Osteocyte (in vitro differentiated cells): Measurements from ENCODE around the gene SLC16A5. TPM values are rescaled to one million over a fixed set of nuclear protein-coding genes. Genes with fewer than 3 reads are reported as not detected.

ENCODE experiments used
- DNase-seq: peaks from one replicate; pipeline ENCODE4 v3.0.0; 2021; ENCODE audit warnings: mixed read lengths; ENCODE audit not compliant: unreplicated experiment; ENCODE audit errors: extremely low spot score
- H3K27ac Mint-ChIP-seq: one replicate; pipeline ENCODE4 v1.8.0; 2021; ENCODE audit warnings: mild to moderate bottlenecking, mixed read lengths; ENCODE audit not compliant: unreplicated experiment
- H3K27me3 Mint-ChIP-seq: one replicate; pipeline ENCODE4 v1.8.0; 2021; ENCODE audit warnings: mixed read lengths; ENCODE audit not compliant: unreplicated experiment
- H3K36me3 Mint-ChIP-seq: one replicate; pipeline ENCODE4 v1.8.0; 2021; ENCODE audit warnings: mixed read lengths; ENCODE audit not compliant: unreplicated experiment
- H3K4me1 Mint-ChIP-seq: one replicate; pipeline ENCODE4 v1.8.0; 2021; ENCODE audit warnings: mixed read lengths; ENCODE audit not compliant: unreplicated experiment
- H3K4me3 Mint-ChIP-seq: one replicate; pipeline ENCODE4 v1.8.0; 2021; ENCODE audit warnings: mild to moderate bottlenecking, moderate library complexity, mixed read lengths; ENCODE audit not compliant: unreplicated experiment
- H3K9me3 Mint-ChIP-seq: one replicate; pipeline ENCODE4 v1.8.0; 2021; ENCODE audit warnings: mixed read lengths; ENCODE audit not compliant: unreplicated experiment
- total RNA-seq: library from RNA; stranded (reverse); gene quantifications from 2 replicates; pipeline ENCODE4 v1.2.1, GENCODE V29; 2021
- TF ChIP-seq, protein P1 (sequence below): fragments of 200-600 bp; sonication (generic); IDR thresholded peaks from 2 replicates; pipeline ENCODE4 v1.5.0; 2021; ENCODE audit warnings: antibody characterized with exemption, mild to moderate bottlenecking, moderate library complexity

The SLC16A5 gene
- total RNA-seq, 1 donor from 2014 or later = 7.0 TPM

DNA sequence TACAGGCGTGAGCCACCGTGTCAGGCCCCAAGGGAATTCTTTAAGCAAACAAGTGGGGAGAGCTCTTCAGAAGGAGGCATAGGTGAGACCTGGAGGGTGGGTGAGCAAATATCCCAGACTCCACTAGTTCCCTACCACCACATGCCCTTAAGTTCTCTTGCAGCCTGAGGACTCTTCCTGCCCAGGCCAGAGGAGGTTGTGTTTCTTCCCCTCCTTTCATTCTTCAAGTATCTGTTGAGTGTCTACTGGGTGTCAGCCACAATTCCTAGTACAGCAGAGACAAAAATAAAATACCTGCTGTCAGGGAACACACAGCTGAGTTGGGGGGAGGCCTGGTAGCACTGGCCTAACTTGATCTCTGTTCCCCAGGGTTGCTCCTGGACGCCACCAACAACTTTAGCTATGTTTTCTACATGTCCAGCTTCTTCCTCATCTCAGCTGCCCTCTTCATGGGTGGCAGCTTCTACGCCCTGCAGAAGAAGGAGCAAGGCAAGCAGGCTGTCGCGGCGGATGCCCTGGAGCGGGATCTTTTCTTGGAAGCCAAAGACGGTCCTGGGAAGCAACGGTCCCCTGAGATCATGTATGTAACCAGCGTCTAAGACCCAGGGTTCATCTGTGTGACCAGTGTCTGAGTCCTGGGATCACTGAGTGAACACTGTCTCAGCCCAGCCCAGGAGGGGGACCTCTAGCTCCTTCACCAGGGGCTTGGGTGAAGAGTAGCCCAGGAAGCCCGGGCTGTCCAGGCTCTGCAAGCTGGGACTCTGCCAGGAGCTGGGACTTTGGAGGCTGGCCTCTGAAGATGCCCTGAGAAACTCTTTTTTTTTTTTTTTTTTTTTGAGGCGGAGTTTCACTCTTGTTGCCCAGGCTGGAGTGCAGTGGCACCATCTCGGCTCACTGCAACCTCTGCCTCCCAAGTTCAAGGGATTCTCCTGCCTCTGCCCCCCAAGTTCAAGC is 16.1 kb downstream of the SLC16A5 start:
- Mint-ChIP-seq H3K27ac (no peak overlapping the region), H3K4me3 (no peak overlapping the region), H3K36me3 (peaks cover 2% of the 10 kb centered on the region), H3K27me3 (no peaks in the 10 kb centered on the region), H3K9me3 (no peaks in the 10 kb centered on the region), H3K4me1 (peaks cover 8% of the 10 kb centered on the region)
- DNase-seq = no peak
- TF ChIP-seq, protein P1, sequence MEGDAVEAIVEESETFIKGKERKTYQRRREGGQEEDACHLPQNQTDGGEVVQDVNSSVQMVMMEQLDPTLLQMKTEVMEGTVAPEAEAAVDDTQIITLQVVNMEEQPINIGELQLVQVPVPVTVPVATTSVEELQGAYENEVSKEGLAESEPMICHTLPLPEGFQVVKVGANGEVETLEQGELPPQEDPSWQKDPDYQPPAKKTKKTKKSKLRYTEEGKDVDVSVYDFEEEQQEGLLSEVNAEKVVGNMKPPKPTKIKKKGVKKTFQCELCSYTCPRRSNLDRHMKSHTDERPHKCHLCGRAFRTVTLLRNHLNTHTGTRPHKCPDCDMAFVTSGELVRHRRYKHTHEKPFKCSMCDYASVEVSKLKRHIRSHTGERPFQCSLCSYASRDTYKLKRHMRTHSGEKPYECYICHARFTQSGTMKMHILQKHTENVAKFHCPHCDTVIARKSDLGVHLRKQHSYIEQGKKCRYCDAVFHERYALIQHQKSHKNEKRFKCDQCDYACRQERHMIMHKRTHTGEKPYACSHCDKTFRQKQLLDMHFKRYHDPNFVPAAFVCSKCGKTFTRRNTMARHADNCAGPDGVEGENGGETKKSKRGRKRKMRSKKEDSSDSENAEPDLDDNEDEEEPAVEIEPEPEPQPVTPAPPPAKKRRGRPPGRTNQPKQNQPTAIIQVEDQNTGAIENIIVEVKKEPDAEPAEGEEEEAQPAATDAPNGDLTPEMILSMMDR = no peak

DNA sequence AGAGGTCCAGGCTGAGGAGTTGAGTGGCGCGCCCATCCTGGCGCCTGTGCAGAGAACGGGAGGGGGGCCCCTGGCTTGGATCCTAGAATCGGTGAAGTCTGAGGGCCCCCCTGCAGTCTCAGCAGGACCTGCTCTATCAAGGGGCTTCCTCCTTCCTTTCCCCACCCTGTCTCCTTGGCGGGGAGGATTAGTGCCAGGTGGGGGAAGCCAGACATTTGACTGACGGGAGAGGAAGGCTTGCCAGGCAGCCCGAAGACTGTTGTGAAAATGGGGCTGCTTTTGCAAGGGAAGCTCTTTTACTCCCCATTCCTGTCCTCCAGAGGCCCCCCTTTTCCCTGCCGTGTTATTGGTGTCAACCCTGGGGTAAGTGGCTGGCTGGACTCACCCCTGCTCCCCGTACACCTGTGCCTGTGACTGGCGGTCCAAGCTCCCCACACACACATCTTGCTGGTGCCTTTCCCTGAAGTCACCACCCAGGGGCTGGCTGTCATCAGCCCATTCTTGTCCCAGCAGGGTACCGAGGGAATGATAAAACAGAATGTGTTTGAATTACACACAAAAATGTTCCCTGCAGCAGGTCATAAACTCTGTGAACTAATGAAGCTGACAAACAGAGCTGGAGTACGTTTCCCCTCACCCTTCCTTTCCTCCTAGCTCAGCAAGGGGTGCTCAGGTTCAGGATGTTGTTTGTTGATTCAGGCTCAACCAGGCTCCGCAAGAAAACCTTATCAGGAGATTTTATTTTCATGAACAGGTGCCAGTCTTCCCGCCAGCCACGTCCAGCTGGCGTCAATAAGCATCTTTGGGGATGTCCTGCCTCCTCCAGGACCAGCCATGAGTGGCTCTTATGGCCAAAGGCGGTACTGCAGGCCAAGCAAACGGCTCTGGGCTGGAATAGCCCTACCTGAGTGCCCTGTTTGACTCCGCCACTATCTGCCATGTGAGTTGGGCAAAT is 17.6 kb downstream of the SLC16A5 start:
- H3K36me3 Mint-ChIP-seq = peaks cover 2% of the 10 kb centered on the region
- no peaks in the 10 kb centered on the region for H3K9me3 Mint-ChIP-seq
- H3K4me1 Mint-ChIP-seq = peaks cover 11% of the 10 kb centered on the region
- H3K4me3 Mint-ChIP-seq = no peak overlapping the region
- TF ChIP-seq, protein P1 = peak; percentile 68
- no peak for DNase-seq
- H3K27me3 Mint-ChIP-seq = no peaks in the 10 kb centered on the region
- H3K27ac Mint-ChIP-seq = peak overlapping the region; percentile 18

DNA sequence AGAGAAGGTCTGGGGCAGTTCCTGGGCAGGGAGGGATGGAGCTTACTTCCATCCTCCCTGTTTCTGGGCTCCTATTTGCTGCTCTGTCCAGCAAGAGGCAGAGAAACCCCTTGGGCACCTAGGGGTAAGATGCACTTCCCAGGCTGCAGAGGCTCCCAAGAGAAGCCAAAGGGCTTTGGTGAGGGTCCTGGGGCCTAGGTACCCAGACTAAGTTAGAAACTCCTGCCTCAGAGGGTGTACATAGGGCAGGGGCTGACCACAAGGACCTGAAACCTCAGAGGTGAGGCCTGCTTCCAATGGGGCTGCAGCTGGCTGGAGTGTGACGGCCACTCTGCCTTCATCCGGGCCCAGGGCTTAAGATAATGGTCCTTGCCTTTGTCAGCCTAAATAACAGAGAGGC is 20.4 kb downstream of the SLC16A5 start:
- Mint-ChIP-seq H3K4me1 (peaks cover 28% of the 10 kb centered on the region), H3K27me3 (no peaks in the 10 kb centered on the region), H3K4me3 (peak overlapping the region; percentile 83), H3K27ac (no peak overlapping the region), H3K9me3 (no peaks in the 10 kb centered on the region), H3K36me3 (peaks cover 2% of the 10 kb centered on the region)
- TF ChIP-seq, protein P1 = no peak
- DNase-seq = no peak

DNA sequence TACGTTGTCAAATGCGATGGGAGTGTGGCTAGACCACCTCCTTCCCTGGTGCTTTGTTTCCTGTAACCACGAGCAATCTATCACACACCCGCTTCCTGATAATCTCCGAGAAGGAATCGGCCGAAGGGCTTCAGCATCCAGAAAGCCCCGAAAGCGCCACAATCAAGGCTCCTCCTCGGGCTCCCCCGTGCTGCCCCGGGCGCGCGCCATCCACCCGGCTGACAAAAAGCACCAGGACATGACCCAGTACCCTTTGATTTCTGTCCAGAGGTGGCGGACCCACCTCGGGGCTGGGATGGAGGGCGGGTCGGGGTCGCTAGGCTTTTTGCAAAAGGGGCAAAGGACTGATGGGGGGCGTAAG is 21.3 kb downstream of the SLC16A5 start:
- peaks cover 34% of the 10 kb centered on the region for H3K4me1 Mint-ChIP-seq
- no peak overlapping the region for H3K27ac Mint-ChIP-seq
- H3K9me3 Mint-ChIP-seq = no peaks in the 10 kb centered on the region
- H3K27me3 Mint-ChIP-seq = no peaks in the 10 kb centered on the region
- peak overlapping the region; percentile 83 for H3K4me3 Mint-ChIP-seq
- DNase-seq = no peak
- peaks cover 2% of the 10 kb centered on the region for H3K36me3 Mint-ChIP-seq
- TF ChIP-seq, protein P1 = no peak
